NCI-H2029 treated with DMSO at 0.1 percent for 48 hours (cell line): ENCODE measurements around the gene TRPV5.

Experiments used
- DNase-seq: peaks from one replicate; lab custom pipeline; 2025; lab: John Stamatoyannopoulos, UW

The TRPV5 gene

DNA sequence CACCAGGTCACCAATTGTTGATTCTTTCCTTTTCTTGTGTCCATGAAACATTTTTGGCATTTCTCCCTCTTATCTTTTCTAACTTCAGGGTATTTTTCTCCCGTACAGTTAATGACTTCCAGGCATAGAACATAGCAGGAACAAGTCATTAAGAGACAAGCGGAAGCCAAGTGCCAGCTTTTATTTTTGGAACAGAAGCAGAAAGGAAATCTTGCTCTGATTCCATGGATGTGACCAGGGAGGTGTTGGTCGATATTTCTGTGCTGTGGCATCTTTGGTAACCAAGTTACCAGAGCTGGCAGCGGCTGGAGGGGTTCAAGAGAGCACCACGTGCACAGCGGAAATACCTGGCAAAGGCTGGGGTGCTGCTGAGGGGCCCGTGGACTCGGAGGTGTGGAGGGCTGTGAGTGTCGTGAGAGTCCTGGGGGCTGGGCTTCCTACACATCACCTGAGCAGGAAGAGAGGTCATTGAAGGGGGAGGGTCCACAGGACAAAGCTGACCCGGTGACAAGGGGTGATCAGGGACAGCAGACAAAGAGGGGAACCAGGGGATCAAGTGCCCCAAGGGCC is 7.5 kb upstream of the TRPV5 start:
- DNase-seq = no peak

DNA sequence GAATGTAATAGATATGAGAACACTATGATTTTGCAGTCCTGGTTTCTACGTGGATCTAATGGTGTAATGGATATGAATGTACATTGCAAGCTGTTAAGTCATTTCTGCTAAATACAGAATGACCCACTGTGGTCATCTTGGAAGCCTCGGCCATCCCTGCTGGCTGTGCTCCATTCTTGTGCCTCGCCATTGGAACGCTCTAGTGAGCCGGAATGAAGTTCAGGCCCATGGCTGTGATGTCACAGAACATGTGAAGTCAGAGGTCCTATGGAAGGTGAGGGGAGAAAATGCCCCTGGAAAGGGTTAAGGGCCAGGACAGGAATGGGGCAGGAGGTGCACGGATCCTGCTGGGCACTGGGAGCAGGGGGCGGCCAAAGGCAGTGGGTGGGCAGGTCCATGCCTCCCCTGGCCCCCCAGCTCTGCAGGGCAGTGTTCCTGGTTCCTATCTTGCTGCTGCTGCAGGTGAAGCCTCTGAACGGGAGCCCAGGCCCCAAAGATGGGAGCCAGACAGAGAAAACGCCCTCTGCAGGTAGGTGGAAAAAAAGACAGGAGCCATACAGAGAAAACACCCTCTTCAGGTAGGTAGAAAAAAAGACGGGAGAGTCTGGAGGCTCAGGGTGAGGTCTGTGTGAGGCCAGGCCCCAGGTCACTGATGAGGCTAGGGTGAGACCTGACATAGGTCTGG is 5.8 kb upstream of the TRPV5 start, which contains the start of gene LLCFC1:
LLCFC1 (plus strand) TSS at position 259 of the 685 bp plus-strand sequence; CDS start at position 397, 138 bp downstream.
- DNase-seq = no peak

DNA sequence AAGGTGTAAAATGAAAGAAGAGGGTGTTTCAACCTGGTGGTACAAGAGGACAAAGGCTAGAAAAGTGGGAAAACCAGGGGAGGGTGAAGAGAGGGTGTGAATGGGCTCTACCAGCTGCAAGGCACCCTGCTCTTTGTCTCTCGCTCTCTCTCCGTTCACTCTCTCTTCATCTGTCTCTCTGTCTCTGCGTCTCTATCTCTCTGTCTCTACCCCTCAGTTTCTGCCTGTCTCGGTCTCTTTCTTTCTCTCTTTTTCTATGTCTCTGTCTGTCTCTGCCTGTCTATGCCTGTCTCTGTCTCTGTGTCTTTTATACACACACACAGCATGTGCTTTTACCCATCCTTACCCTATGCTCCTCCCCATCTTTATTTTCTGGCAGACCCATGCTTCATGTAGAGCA is 5.1 kb upstream of the TRPV5 start:
- no peak for DNase-seq

DNA sequence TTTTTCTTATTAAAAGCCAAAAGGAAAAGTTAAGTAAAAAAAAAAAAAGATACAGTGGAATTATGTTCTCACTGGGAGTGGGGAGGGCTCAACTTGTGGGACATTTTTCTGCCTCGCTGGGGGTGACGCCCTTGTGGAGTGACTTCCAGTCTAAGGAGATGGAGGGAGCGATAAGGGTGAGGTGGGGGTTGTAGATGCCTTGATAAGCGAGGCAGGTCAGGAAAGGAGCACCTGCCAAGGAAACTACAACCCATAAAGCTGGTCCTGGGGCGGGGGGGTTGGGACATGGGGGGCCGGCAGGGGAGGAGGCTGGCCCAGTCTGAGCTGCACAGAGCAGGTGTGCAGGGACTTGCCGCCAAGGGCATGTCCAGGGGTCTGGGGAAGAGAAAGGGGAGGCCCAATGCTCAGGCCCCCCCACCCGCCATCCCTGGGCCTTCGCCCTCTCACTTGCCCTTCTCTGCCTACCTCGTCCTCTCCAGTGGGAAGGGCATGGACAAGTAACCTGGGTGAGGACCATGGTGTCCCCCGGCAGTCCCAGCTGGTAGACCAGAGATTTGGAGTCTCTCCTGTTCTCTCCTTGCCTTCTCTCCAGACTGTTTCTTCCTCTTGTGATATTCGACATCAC is 2.5 kb upstream of the TRPV5 start:
- no peak for DNase-seq

DNA sequence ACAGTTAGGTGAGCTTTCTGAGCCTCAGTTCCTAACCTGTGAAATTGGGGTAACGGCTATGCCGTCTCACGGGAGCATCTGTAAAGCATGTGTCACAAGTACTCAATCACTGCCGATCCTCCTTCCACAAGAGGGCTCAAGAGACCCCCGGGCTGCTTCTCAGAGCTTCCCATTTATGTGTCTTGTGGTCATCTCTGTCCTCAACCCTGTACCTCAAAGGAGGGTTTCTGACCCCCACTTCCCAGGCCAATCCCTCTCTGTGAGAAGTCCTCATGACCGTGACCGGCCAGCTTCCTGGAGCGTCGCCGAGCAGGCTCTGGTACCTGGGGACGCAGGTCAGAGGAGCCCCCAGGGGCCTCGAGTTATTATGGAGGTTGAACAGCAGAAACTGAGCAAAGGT is 510 bp upstream of the TRPV5 start:
- DNase-seq = no peak

DNA sequence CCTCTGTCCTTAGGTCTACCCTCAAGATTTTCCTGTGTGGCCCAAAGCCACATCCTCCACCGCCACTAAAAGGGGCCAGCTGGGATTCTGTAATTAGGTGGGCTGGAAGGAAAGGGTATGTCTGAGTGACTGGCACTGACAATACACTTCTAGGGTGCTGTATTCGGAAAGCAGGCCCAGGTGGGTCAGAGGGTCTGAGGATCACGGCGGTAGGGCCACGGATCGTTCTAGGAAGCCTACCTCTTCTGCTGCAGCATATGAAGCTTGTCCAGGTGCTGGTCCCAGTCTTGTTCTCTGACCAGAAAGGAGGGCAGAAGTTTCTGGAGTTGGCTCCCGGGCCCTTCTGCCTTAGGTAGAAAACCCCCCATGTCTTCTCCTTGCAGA is 462 bp downstream of the TRPV5 start:
- no peak for DNase-seq

DNA sequence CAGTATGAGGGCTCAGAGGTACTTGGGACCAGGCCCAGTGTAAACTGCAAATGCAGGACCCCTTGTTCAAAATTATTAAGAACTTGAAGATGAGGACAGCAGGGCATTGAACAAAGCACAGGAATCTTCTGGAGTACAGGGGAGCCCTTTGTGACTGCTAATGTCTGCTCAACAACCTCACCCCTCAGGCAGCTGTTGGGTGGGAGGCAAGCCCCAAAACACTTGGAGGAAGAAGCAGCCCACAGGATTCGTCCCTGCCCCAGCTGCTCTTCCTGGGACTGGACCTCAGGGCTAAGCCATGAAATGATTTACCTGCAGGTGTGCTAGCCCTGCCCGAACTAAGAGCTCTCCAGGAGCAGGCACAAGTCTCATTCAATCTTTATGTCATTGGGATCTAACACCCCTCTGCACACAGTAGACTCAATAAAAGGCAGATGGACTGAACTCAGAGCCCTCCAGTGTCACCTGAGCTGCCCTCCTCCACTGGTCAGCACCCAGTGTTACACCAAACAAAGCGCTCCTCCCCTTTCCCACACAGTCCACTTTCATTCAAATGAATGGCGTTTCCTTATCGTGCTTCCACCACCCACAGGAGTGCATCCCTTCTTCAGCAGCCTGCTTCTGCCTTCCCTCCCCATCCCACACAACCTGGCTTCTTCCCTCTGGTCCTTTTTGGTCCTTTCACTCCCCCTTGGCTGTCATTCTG is 1.0 kb downstream of the TRPV5 start:
- DNase-seq = no peak

DNA sequence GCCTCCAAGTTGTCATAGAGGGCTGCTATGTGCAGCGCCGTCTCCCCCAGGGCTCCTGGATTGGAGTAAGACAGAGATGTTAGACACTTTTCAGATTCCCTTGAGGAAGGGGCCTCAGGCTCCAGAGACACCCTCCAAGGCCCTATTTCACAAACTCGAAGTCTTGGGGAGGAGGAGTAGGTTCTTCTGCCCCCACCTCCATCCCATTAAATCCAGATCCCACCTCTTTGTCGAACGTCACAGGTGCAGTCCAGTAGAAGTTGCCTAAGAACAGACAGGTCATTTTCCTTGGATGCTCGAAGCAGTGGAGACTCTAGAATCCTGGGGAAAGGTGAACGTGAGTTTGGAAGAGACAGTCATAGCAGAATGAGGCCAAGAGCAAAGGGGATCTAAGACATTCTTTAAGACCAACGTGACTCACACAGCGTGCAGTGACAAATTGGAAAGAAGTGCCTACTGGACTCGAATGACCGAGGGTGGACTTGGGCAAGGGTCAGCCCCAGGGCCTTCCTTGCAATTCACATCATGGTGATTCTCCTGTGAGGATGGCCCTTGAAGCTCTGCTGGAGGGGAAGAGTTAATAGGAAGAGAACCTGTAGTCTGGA is 3.3 kb downstream of the TRPV5 start:
- DNase-seq = no peak

DNA sequence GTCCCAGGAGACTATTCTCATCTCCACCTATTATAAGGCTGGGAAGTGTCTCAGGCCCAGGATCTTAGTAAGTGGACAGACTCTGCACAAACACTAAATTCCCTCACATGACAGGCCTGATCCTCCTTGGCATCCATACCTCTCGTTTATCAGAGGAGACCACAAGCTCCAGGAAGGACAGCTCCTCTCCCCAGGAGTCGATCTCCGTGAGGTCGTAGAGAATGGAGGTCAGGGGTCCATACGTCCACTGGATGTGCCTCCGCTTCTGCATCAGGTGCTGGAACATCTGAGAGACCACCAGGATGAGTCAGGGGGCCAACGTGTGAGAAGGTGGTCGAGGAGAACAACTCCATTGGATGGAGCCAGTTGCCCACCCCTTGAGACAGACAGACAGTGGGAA is 5.6 kb downstream of the TRPV5 start:
- DNase-seq = no peak

DNA sequence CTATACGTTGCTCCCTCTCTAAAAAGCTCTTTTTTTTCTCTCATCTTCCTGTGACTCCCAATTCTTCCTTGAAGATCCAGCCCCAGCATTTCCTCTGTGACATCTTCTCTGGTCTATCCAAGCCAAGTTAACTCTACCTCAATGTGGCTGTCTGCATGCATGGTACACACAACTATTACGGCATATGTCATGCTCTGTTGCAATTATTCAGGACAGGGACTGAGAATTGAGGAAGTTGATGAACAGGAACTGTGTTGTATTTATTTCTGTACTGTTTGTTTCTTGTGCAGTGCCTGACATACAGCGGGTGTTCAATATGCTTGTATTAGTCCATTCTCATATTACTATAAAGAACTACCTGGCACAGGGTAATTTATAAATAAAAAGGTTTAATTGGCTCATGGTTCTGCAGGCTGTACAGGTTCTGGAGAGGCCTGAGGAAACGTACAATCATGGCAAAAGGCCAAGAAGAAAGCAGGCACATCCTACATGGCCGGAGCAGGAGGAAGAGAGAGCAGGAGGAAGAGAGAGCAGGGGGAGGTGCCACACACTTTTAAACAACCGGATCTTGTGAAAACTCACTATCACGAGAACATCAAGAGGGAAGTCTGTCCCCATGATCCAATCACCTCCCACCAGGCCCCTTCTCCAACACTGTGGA is 6.3 kb downstream of the TRPV5 start:
- DNase-seq = no peak

DNA sequence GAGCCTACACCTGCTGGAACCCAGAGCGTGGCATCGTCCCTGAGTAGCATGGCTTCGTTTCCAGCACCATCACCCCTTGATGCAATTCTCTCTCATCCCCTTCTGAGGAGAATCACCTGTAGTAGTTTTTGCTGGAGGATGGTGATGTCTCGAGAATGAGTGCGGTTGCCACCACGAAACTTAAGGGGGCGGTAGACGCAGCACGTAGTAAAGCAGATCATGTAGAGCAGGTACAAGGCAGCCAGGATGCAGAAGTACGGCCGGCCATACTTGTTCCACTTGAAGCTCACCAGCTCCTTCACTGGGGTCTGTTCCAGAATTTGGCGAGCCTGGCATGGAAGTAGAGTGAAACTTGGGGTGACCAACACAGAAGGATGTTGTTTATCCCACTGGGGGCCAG is 8.1 kb downstream of the TRPV5 start:
- DNase-seq = no peak

DNA sequence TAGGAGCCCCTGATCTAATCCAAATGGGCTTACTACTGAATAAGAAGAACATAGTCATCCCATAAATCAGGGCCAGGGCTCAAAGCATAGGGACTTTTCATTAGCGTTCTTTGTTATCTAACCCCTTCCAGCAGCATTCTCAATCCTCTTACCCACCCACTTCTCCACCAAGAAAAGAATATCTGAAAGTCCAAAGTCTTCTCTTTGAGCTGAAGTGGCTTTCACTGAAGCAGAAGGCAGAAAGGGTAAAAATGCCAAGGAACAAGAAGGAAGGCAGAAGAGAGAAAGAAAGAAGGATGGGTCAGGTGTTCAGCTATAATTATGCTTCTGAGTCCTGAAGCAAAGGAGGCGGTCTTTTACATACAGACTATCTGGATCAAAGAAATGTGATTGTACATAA is 10.2 kb downstream of the TRPV5 start:
- no peak for DNase-seq

DNA sequence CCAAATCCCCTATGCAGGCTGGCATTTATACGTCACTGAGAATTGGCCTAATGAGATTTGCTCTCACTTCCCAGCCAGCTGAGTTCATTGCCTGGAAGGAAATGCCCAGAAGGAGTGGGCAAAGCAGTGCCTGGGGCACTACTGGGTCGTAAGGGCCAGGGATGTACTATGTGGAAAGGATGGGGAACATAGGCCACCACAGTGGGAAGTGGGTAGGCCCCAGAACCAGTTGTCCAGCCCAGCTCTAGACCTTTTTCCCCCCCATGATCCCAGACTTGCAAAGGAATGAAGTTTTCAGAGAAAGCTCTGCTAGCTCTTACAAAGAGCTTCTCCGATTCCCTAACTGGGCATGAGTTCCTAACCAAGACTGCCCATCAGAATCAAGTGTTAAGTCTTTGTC is 13.9 kb downstream of the TRPV5 start:
- no peak for DNase-seq

DNA sequence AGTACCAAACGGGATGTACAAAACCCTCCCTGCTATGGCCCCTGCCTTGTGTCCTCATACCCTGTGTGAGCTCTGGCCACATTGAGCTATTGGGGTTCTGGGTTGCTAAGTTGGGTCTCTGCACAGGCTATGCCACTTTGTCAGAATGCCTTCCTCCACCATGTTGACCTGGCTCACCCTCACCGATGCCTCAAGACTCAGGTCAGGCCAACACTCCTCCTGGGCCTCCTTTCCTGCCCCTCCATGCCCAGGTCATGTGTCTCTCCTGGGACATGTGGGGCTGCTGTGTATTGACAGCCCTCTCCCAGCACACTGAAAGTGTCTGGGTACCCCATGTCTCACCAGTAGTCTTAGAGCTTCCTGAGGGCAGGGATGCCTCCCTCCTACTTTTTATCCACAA is 14.6 kb downstream of the TRPV5 start:
- DNase-seq = no peak

DNA sequence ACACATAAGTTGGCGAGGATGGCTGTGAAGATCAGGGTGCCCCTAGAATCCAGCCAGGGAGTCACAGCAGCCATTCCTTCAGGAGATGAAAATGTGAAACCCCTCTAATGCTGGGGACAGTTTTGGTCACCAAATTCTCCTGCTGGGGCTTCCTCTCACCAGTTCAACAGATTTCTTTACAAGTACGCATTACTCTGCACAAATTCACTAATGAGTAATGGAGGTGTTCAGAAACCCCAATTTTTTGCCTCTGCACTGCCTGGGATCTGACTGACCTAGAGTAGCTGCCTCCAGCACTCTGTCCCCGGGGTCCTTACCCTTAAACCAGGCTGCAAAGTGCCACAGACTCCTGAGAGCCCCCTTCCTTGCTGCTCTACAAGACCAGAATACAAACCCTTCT is 16.1 kb downstream of the TRPV5 start:
- no peak for DNase-seq

DNA sequence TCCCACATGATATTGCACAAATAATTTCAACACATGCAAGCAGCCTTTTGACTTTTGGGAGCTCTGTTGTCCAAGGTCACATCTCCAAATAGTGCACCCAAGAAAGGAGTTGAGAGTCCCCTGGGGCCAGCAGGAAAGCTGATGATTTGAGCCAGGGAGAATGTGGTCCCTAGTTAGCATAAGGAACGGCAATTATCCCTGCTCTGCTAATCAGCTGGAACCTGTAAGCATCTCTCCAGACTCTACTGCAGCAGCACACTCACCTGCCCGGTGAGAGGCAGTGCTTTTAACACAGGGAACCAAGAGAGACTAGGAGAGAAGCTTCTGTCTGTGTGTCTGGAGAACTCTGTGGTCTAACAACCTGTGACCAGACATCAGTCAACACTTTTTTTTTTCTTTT is 17.0 kb downstream of the TRPV5 start:
- no peak for DNase-seq

DNA sequence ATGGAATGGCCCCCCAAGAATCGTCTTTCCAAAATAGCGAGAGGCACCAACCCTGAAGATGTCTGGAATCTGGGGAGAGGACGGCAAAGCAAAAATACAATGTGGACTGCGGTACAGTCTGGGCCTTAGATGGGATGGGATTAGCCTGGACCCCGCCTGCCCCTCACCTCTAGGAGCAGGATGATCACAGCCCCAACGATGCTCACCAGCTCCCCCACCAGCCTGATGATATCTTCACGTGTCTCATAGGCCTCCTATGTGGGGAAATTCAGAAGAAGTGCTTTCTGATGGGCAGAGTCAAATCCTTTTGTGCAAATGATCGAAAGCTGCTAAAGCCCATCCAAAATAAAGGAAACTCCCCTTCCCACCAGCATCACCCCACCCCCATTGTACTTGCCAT is 18.2 kb downstream of the TRPV5 start:
- no peak for DNase-seq

DNA sequence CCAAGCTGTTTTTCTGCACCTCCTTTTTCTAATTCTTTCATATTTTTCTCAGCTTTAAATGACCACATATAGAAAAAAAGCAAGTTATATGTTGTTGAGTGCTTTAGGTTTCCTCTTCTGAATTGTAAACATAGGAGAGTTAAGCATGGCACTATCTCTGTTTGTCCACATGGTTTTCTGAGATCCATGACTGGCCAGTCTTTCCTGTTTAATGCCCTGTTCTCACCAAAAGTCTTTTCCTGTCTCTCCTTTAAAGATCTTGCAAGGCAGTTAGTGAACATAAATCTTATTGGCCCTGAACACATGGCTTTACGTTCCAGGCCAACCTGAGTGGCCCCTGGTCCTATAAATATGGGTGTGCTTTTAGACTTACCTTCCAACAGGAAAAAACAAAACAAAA is 19.4 kb downstream of the TRPV5 start:
- DNase-seq = no peak

DNA sequence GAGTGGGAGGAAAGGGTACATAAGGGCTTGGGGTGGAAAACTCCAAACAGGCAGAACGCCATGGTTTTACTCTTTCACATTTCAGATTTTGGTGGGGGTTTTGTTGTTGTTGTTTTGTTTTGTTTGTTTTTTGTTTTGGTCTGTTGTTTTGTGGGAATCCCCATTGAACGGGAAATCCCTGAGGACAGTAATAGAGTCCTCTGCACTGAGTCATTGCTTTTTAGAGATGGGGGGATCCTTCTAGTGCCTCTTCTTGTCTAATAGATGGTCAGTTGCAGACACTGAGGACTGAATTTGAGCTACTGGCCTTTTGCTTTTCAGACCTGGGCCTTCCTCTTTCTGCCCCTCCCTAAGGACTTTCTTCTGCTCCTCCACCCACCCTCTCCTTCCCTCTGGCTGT is 20.0 kb downstream of the TRPV5 start:
- no peak for DNase-seq

DNA sequence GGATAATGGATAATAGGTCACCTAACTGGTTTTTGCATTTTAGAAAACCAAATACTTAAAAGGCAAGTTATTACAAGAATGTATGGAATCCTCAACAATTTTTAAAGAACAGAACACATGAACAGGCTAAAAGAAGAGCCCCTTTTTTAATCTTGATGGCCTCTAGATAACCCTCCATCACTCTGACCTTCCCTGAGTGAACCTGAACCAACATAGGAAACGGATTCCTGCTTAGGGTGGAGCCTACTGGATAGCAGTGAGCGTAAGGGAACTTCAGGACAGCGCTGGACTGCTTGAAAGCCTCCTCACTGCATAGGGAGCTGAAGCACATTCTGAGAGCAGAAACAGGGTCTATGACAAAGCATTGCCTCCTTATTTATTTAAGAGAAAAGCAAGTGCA is 20.5 kb downstream of the TRPV5 start:
- no peak for DNase-seq

DNA sequence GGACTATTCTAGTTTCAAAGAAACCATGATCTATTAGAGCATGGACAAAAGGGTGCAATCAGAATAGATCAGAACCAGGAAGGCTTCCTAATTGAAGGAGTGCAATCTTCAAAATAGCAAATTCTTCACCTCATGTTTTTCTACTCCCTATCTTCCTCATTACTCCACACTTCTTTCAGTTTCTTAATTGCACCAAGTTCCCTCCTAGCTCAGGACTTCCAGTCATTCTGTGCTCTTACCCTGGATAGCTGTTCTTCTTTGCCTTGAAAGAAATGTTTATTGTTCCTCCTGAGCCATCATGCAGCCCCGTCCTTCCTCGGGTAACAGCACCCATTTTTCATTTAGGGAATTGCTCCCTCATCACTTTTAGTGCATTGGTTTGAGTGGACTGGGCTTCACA is 23.1 kb downstream of the TRPV5 start:
- no peak for DNase-seq

DNA sequence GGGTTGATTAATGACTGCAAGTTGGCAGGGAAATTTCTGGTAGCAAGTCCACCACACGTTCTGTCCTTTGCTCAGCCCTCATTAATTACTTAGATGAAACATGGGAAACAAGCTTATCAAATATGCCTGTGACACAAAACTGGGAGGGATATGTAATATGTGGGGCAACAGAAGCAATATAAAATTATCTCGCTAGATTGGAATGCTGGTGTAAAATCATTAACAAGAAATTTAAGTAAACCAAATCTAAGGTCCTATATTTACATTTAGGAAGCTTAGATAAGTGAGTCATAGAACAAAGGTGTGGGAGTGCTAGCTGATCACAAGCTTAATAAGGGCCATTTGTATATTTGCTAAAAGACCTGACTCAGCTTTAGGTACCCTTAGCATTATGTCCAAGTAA is 23.5 kb downstream of the TRPV5 start:
- DNase-seq = no peak
